WERI-Rb-1 (cell line): Measurements from ENCODE around the gene PARP4.
"Not testable (repeated sequence)": the region's sequence is repeated elsewhere in the genome, so short reads cannot be mapped to it uniquely, and the experiment has no call there.

Experiments used
- DNase-seq: peaks from one replicate; pipeline ENCODE4 v3.0.0-alpha.2; 2020
- H3K27ac ChIP-seq: fragments of 250-450 bp; sonication (Bioruptor Pico); 2 replicates; pipeline ENCODE4 v1.5.1; 2020; ENCODE audit warnings: mild to moderate bottlenecking, moderate library complexity
- H3K27me3 ChIP-seq: fragments of 250-450 bp; sonication (Bioruptor Pico); 2 replicates; pipeline ENCODE4 v1.5.1; 2021; ENCODE audit warnings: mild to moderate bottlenecking, low read depth, moderate library complexity; ENCODE audit not compliant: insufficient read depth, severe bottlenecking
- H3K36me3 ChIP-seq: fragments of 250-450 bp; sonication (Bioruptor Pico); 2 replicates; pipeline ENCODE4 v1.5.1; 2020; ENCODE audit warnings: mild to moderate bottlenecking, moderate library complexity
- H3K4me3 ChIP-seq: 2 replicates; pipeline ENCODE4 v1.5.1; 2011; ENCODE audit warnings: low read depth, mild to moderate bottlenecking, control low read depth, low read length
- H3K9me3 ChIP-seq: fragments of 250-450 bp; sonication (Bioruptor Pico); 2 replicates; pipeline ENCODE4 v1.5.1; 2021; ENCODE audit warnings: mild to moderate bottlenecking, moderate library complexity; ENCODE audit not compliant: severe bottlenecking
- TF ChIP-seq, protein P1 (sequence below): IDR thresholded peaks from 2 replicates; pipeline ENCODE4 v1.5.1; 2011; ENCODE audit warnings: low read depth, mild to moderate bottlenecking, control low read depth, inconsistent platforms, low read length

The PARP4 gene

DNA sequence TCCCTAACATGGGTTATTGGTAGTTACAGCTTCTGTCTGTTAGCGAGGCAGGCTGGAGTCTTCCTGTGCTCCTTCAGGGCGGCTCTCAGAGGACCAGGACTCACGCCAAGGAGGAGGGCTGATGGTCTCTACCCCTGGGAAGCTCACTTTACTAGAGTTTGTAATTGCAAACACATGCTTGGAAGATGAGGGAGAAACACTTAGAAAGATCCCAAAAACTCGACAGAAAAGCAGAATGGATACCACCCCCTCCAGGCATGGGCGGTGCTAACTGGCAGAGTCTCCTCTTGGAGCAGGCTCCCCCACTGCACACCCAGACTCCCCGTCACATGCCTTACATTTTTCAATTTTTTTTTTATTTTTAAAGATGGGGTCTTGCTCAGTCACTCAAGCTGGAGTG, 62.0 kb downstream of the PARP4 start:
- H3K27me3 ChIP-seq: no peaks in the 10 kb centered on the region
- no peak overlapping the region for H3K4me3 ChIP-seq
- H3K36me3 ChIP-seq: peaks cover 53% of the 10 kb centered on the region
- H3K27ac ChIP-seq: no peak overlapping the region
- H3K9me3 ChIP-seq: no peaks in the 10 kb centered on the region
- DNase-seq: no peak
- TF ChIP-seq, protein P1, sequence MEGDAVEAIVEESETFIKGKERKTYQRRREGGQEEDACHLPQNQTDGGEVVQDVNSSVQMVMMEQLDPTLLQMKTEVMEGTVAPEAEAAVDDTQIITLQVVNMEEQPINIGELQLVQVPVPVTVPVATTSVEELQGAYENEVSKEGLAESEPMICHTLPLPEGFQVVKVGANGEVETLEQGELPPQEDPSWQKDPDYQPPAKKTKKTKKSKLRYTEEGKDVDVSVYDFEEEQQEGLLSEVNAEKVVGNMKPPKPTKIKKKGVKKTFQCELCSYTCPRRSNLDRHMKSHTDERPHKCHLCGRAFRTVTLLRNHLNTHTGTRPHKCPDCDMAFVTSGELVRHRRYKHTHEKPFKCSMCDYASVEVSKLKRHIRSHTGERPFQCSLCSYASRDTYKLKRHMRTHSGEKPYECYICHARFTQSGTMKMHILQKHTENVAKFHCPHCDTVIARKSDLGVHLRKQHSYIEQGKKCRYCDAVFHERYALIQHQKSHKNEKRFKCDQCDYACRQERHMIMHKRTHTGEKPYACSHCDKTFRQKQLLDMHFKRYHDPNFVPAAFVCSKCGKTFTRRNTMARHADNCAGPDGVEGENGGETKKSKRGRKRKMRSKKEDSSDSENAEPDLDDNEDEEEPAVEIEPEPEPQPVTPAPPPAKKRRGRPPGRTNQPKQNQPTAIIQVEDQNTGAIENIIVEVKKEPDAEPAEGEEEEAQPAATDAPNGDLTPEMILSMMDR: no peak

- H3K9me3 ChIP-seq, DNase-seq, H3K27me3 ChIP-seq, H3K27ac ChIP-seq, H3K4me3 ChIP-seq: not testable (repeated sequence)
- H3K36me3 ChIP-seq: peaks cover 33% of the 10 kb centered on the region
Measured at GRCh38 chr13:24444851-24445250, 67.7 kb downstream of the PARP4 start.

DNA sequence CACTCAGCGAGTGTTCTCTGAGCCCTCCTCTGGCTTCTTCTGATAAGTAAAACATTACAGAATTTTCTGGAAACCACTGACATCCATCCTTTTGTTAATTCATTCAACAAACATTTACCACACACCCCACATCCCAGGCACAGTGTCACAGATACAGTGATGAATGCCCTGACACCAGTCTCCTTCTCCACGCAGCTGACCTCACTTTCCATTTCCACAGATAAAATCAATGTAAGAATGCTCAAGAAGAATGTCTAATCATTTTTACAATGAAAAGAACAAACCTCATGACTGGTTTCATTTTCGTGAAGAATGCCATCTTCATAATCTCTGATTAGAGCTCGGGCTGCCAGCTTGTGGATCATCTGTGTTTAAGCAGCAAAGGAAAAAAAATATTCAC, 69.2 kb downstream of the PARP4 start:
- TF ChIP-seq, protein P1: no peak
- no peak overlapping the region for H3K4me3 ChIP-seq

GRCh38 chr13:24426045-24426444, 86.5 kb downstream of the PARP4 start:
- H3K36me3 ChIP-seq: peaks cover 20% of the 10 kb centered on the region
- not testable (repeated sequence) for H3K9me3 ChIP-seq, H3K27ac ChIP-seq, H3K27me3 ChIP-seq, DNase-seq, H3K4me3 ChIP-seq

More for the DNA sequence above, 69.2 kb downstream of the PARP4 start:
- no peaks in the 10 kb centered on the region for H3K9me3 ChIP-seq
- DNase-seq: no peak
- H3K36me3 ChIP-seq: peaks cover 36% of the 10 kb centered on the region
- no peaks in the 10 kb centered on the region for H3K27me3 ChIP-seq
- no peak overlapping the region for H3K27ac ChIP-seq

- peaks cover 17% of the 10 kb centered on the region for H3K36me3 ChIP-seq
- not testable (repeated sequence) for H3K4me3 ChIP-seq, H3K9me3 ChIP-seq, H3K27me3 ChIP-seq, H3K27ac ChIP-seq, DNase-seq
Measured at GRCh38 chr13:24419668-24420067, 92.9 kb downstream of the PARP4 start.

- H3K27ac ChIP-seq: no peak overlapping the region
- H3K27me3 ChIP-seq: no peaks in the 10 kb centered on the region
- TF ChIP-seq, protein P1: 0 out of 2 replicates have a peak, but pooled peaks have one; percentile 20
- no peak for DNase-seq
- H3K36me3 ChIP-seq: no peaks in the 10 kb centered on the region
- H3K4me3 ChIP-seq: no peak overlapping the region
- no peaks in the 10 kb centered on the region for H3K9me3 ChIP-seq
Measured at GRCh38 chr13:24407844-24408243, 104.7 kb downstream of the PARP4 start.

GRCh38 chr13:24406524-24406923, 106.1 kb downstream of the PARP4 start:
- no peaks in the 10 kb centered on the region for H3K27me3 ChIP-seq
- TF ChIP-seq, protein P1: no peak

More at GRCh38 chr13:24406524-24406923, 106.1 kb downstream of the PARP4 start:
- H3K36me3 ChIP-seq: no peaks in the 10 kb centered on the region
- no peak overlapping the region for H3K4me3 ChIP-seq
- no peaks in the 10 kb centered on the region for H3K9me3 ChIP-seq
- H3K27ac ChIP-seq: no peak overlapping the region
- no peak for DNase-seq
